ENCODE results near the gene MAPKAP1.

GRCh38 chr9:125410522-125410894 lies 296.5 kb downstream of the MAPKAP1 start:
- TF ChIP-seq CTCF (IDR thresholded peaks at IDR 0.05; ENCODE audit: borderline replicate concordance, extremely low read depth, low read length, poor library complexity, severe bottlenecking) (no peak), EZH2 (IDR thresholded peaks at IDR 0.05; ENCODE audit: borderline replicate concordance, low read depth, low read length, severe bottlenecking) (no peak)

Data from DND-41 (cell line).